Amniotic stem cell (primary cell): ENCODE data around the gene GFOD2.

ENCODE experiments used
- DNase-seq: peaks from one replicate; lab custom pipeline; 2025; lab: John Stamatoyannopoulos, UW

The GFOD2 gene

GRCh38 chr16:67657751-67658518 is 61.2 kb downstream of the GFOD2 start:
- no peak for DNase-seq

DNA sequence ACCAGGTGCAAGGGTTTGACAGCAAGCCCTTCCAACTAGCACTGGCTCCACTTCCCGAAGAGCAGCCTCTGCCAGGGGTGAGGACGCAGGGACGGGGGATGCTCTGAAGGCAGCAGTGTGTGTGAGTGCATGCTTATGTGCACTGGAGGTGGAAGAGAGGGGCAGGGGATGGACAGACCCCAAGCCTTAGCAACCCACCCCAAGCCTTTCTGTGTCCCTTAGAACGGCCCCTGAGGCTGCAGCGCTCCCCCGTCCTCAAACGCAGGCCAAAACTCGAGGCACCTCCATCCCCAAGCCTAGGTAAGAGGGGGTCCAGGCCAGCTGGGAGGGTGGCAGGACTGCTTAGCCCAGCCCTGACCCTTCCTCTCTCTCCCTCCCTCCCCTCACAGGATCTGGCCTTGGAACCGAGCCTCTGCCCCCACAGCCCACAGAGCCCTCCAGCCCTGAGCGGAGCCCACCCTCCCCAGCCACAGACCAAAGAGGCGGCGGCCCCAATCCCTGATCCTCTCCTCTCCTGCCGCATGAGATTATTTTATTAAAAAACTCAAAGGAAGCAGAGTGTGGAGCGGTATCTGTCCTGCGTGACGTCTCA is 62.0 kb downstream of the GFOD2 start:
- DNase-seq: no peak

GRCh38 chr16:67656344-67657016 is 62.6 kb downstream of the GFOD2 start:
- no peak for DNase-seq

DNA sequence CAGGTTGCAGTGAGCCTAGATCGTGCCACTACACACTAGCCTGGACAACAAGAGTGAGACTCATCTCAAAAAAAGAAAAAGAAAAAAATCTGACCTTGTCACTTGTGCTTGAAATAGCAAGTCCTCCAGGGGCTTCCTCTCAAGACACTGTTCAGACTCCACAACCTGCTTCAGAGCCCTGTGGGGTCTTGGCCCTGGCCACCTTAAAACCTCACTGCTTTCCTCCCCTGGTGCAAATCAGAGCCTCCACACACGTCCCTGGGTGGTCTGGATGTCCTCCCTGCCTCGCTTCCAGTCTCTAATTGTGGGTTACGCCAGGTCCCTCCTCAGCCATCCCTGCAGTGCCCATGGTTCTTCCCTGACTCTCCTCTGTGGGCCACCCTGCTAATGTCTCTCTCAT is 63.8 kb downstream of the GFOD2 start:
- no peak for DNase-seq

GRCh38 chr16:67654403-67654911 is 64.7 kb downstream of the GFOD2 start:
- DNase-seq: no peak

DNA sequence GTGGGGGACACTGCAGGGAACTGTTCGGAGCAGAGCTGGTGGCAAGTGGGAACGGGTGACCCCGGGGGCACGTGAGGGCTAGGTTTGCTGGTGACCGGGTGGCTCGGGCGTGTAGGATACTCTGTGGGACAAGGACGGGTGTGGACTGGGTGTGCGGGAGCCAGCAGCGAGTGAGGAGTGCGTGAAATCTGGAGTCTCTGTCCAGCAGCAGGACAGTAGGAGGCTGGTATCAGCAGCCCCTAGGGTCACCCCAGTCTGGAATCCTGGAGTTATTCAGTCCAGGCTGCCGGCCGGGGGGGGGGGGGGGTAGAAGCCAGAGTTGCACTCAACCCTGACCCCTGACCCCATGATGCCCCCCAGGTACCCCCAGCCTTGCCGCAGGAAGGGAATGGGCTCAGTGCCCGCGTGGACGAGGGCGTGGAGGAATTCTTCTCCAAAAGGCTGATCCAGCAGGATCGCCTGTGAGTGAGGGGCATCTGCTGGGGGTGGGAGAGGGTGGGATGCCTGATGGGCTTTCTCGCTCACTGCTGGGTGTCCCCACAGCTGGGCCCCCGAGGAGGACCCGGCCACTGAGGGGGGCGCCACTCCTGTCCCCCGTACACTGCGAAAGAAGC is 65.2 kb downstream of the GFOD2 start:
- DNase-seq: no peak

- no peak for DNase-seq
Observed at GRCh38 chr16:67653128-67653788, 65.9 kb downstream of the GFOD2 start.

DNA sequence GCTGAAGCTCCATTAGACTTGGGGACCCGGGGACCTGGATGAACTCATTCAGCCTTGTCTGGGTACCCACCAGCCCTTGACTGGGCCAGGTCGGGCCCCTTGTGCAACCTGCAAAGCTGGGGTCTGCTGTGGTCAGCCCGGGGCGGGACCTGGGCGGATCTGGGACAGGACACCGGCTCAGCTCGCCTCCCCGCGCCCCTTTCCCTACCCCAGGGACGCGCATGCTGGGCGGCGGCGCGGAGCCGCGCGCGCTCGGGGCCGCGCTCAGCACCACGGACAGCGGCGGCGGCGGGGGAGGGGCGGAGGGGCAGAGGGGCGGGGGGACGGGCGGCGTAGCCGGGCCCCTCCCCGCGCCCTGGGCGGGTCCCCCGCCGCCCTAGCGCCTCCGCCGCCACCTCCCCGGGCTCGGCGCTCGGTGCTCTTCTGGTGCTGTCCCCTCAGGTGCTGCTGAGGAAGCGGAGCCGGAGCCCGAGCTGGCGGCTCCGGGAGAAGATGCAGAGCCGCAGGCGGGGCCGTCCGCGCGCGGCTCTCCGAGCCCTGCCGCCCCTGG is 66.5 kb downstream of the GFOD2 start:
- DNase-seq: no peak

DNA sequence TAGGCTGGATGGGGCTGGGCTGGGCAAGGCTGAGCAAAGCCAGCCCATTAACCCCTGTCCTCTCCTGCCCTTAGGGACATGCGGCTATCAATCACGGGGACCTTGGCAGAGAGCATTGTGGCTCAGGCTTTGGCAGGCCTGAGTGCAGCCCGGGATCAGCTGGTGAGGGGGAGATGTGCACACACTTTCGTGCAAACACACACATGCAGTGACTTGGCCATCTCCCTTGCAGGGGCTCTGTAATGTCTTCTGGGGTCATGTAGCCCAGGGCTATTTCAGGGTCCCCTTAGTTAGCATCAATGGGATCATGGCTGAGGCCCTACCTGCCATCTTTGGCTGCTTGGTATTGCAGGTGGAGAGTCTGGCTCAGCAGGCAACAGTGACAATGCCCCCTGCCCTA is 67.3 kb downstream of the GFOD2 start:
- no peak for DNase-seq

DNA sequence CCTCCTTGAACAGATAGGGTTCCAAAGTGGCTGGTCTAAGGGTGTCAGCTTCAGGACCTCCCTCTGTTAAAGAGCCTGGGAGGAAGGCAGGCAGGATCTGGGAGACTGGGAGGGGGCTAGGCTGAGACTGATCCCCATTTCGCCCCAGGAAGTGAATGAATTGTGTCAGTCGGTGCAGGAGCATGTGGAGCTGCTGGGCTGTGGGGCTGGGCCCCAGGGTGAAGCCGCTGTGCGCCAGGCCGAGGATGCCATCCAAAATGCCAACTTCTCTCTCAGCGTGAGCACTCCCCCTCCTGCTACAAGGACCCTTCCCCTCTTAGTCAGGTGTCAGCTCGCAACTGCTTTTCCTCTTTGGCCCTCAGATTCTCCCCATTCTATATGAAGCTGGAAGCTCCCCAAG is 68.1 kb downstream of the GFOD2 start:
- DNase-seq: no peak

- DNase-seq: no peak
Observed at GRCh38 chr16:67650023-67650422, 69.1 kb downstream of the GFOD2 start.

GRCh38 chr16:67649494-67649931 is 69.6 kb downstream of the GFOD2 start:
- no peak for DNase-seq

- DNase-seq: no peak
Observed at GRCh38 chr16:67648764-67649407, 70.2 kb downstream of the GFOD2 start.

DNA sequence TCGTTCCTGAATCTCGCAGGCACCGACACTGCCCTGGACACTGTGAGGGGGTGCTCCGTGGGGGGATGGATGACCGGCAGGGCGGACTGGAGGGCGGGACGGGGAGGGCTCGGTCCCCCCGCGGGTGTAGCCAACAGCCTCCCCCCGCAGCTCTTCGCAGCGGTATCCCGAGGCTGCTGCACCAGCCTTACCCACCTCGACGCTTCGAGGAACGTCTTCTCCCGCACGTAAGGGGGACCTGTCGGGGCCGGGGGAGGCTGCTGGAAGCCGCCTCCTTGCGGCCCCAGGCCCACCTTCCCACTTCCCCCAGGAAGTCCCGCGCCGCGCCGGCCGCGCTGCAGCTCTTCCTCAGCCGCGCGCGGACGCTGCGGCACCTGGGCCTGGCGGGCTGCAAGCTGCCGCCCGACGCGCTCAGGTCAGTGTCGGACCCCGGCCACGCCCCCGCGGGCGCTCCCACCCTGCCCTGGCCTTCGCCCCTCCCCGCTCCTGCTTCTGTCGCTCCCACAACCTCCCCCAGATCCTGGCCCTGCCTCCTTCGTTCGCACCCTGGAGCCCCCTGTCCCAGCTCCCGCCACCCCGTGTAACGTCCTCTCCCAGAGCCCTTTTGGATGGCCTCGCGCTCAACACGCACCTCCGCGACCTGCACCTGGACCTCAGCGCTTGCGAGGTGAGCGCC is 70.9 kb downstream of the GFOD2 start:
- no peak for DNase-seq

DNA sequence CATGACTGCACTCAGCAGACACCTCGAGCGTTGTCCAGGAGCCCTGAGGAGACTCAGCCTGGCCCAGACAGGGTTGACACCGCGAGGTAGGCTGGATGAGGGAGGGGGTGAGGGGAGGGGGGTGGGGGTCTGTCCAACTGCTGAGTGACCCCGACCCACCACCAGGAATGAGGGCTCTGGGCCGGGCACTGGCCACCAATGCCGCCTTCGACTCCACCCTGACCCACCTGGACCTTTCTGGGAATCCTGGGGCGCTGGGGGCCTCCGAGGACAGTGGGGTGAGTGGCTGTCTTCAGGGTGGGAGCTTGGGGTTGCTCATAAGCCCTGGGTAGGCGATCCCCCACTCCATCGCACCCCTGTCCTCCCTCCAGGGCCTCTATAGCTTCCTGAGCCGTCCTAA is 71.4 kb downstream of the GFOD2 start:
- no peak for DNase-seq

GRCh38 chr16:67647111-67647651 is 71.9 kb downstream of the GFOD2 start:
- DNase-seq: no peak

GRCh38 chr16:67645397-67646121 is 73.6 kb downstream of the GFOD2 start:
- DNase-seq: no peak

- DNase-seq: no peak
Observed at GRCh38 chr16:67644038-67644437, 75.1 kb downstream of the GFOD2 start.
